NCI-H2107 (cell line): ENCODE results near the gene PPP1CC.
"Not testable (repeated sequence)": the region's sequence is repeated elsewhere in the genome, so short reads cannot be mapped to it uniquely, and the experiment has no call there.

Experiments
- DNase-seq: peaks from one replicate; lab custom pipeline; 2025; lab: John Stamatoyannopoulos, UW

The PPP1CC gene

DNA sequence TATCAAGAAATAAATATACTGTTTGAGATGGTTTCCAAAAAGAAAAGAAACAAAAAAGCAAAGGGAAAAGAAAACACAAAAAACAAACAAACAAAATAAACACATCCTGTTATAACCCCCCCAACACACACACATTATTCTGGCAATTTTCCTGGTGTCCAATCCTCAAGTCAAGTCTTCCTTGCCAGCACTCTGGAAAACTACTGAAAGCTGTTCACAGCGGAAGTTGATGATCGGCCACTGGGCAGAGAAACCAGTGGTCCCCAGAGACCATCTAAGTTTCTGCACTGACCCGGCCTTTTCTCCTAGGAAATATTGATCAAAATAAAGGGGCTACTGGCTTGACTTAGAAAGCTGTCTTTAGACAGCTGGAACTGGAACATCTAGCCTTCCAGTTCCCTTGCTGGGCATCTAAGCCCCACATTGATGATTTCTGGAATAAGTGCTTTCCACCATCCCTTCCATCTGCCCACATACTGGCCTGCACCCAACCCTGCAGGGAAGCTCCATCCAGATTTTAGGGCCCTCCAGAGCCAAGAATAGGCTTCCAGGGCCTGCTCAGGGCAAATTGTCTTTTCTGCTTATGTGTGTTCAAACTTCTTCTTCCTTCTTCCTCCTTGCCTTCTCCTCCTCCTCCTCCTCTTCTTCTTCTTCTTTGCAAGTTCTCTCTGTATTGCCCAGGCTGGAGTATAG lies 11.6 kb upstream of the PPP1CC start:
- DNase-seq, result no peak

- DNase-seq, result no peak
These were observed 8.2 kb upstream of the PPP1CC start for GRCh38 chr12:110750784-110751461.

GRCh38 chr12:110746550-110746949 lies 3.9 kb upstream of the PPP1CC start:
- DNase-seq, result no peak

GRCh38 chr12:110745542-110746284 lies 3.0 kb upstream of the PPP1CC start:
- DNase-seq, result no peak

DNA sequence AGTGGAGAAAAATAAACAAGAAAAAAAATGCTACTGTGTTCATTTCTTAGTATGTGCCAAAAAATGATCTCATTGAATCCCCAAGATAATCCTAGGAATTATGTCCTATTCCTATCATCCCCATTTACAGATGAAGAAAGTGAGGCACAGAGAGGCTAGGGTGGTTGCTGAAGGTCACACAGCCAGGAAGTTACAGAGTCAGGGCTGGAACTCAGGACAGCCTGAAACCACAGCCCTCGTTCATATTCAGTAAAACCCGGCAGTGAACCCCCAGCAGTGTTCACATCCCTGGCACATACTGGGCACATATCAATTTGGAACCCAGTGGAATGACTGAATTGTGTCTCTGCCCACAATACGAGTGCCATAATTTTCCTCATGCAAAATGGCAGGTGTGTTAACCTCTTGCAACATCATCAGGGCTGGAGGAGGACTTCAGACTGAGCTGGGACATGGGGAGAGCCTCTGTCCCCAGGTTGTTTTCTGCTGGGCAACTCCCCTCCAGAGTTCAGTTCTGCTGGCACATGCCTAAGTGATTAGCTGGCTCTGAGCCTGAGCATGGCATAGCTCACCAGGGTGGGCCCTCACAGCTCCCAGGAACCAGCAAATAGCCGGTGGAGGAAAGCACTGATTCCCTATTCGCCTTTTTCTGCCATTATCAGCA lies 2.0 kb upstream of the PPP1CC start:
- no peak for DNase-seq

DNA sequence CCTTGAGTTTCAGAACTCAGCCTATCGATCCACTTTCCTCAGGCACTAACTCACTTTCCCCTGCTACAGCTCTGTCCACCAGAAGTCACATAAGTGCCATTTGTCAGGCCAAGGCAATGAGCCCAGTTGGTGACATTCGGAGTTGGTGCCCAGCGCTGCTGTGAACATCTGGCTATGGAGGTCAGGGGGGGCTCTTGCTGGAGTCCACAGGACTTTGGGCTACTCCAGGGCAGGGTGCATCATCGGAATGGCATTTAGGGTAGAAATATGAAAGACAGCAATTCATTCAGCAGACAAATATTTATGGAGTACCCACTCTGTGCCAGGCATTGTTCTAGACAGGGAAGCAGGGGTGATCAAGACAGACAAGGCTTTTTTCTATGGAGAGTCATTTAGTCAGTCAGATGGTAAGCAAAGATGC lies 1.5 kb upstream of the PPP1CC start:
- no peak for DNase-seq

- DNase-seq, result no peak
These were observed 941 bp upstream of the PPP1CC start for GRCh38 chr12:110743571-110744093.

DNA sequence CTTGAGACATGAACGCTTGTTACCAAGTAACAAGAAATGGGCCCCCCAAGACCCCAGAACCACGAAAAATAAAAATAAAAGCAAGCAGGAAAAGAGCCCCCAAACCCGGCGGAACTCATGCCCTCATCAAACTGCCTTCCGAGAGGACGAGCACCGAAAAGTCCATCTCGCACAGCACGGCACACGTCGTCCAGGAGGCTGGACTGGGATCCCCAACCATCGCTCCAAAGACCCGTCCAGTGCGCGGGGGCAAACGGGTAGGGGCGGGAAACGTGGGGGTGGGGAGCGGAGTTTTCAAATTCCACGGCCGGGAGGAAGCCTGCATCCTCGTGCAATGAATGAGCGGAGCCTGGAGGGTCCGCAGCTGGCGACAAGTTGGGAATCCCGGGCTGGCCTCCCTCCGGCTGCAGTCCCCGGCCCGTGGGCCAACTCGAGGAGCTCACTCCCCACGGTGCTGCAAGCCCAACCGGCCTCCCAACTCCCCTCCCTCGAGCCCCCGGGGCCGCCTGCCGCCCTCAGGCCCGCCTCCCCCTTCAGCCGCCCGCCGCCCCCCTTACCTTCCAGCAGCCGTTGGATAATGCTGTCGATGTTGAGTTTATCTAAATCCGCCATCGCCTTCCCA lies 484 bp downstream of the PPP1CC start:
- no peak for DNase-seq

DNA sequence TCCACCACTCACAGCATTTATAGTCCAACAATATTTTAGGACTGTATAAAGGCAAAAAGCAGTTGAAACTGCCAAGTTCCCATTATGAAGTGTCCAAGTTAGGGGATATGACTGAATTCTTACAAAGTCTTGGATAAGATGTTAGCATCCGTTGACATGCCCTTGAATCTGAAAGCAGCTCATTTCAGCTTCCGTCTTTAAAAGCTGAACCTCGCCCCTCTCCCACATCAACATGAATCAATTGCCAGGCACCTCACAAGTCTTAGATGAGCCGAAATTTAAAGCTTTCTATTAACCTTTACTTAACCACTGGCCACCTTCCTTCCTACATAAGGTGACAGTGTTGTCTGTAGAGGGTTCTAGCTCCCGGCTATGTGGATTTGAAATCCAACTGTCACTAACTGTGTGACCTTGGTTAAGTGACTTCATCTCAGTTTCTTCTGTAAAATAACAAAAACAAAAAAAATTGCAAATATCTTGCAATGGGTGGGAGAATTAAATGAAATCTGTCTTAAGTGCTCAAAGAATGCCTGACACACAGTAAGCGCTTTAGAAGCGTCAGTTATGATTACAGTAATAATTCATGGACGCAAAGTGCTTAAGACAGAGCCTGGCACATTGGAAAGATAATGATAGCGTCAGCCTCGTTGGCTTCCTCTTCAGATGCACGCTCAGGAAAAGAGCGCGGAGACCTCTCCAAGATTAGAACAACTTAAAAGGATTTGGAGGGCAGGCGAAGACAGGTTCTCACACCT lies 1.2 kb downstream of the PPP1CC start:
- no peak for DNase-seq

DNA sequence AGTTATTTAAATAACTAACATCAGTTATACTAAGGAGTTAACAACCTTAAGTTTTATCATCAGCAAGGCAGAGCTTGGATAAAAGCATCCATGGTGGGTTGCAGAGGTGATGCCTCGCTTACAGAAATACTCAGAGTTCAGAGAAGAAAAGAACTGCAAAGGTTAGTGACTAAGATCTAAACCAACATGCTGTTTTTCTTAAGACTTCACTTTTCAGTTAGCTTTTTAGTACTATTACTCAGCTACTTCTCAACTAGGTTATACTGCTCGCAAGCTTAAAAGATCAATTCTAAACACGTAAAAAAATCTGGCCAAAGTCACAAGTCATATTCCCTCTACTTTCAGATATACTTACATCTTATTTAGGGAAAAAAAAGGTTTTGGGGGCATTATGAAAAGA lies 2.8 kb downstream of the PPP1CC start:
- DNase-seq, result no peak

- no peak for DNase-seq
These were observed 3.2 kb downstream of the PPP1CC start for GRCh38 chr12:110739488-110739887.

- DNase-seq, result no peak
These were observed 5.2 kb downstream of the PPP1CC start for GRCh38 chr12:110737532-110737931.

DNA sequence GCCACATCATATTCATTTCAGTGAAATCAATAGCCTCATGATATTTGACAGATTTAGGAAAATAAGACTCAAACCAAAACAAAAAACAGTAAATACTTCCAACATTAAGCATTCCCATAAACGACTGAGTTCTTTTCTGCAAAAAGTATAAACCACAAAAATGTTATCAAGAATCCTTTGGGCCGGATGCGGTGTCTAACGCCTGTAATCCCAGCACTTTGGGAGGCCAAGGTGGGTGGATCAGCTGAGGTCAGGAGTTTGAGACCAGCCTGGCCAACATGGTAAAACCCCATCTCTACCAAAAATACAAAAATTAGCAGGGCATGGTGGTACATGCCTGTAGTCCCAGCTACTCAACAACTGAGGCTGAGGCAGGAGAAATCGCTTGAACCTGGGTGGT lies 5.7 kb downstream of the PPP1CC start:
- not testable (repeated sequence) for DNase-seq

DNA sequence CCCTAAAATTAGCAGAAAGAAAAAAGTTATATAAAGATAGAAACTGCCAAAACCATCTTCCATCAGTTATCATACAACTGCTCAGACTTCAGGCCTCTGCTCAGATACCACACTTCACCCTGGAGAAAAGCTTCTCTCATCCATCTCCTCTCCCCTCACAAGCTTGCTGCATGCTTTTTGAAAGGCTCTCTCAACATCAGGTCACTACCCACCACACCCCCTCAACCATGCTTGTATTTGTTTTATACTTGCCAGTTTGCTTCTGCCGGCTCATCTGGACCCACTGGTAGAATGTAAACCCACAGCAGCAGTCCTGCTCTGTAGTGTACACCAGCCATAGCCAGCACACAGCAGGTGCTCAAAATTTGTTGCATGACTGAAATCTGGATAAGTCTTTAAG lies 8.8 kb downstream of the PPP1CC start:
- no peak for DNase-seq

GRCh38 chr12:110733089-110733715 lies 9.5 kb downstream of the PPP1CC start:
- DNase-seq, result no peak

- DNase-seq, result no peak
These were observed 10.1 kb downstream of the PPP1CC start for GRCh38 chr12:110732572-110732971.

- DNase-seq, result no peak
These were observed 11.2 kb downstream of the PPP1CC start for GRCh38 chr12:110731479-110731878.

- no peak for DNase-seq
These were observed 14.1 kb downstream of the PPP1CC start for GRCh38 chr12:110728628-110729027.

- DNase-seq, result no peak
These were observed 15.9 kb downstream of the PPP1CC start for GRCh38 chr12:110726708-110727369.

DNA sequence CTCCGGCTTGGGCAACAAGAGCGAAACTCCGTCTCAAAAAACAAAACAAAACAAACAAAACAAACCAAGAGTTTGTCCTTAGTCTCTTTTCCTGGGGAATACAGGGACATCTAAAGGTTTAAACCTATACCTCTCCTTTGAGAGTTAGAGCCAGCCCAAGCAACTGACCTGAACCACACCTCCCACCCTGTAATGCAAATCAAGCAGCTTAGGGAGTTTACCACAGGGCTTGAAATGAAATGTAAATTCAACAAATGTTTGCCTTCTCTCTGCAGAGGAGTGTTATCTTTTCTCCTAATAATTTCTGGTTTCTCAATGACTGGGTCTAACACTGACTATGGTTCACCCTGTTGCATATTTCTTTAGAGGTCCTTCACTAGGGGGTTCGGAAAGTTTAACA lies 16.7 kb downstream of the PPP1CC start:
- DNase-seq, result no peak
